NCI-H748 treated with DMSO at 0.1 percent for 48 hours (cell line): ENCODE results near the gene DOK6.
A peak's percentile ranks its signal among the peaks of the same experiment; 100 is the strongest.
"Not testable (repeated sequence)": the region's sequence is repeated elsewhere in the genome, so short reads cannot be mapped to it uniquely, and the experiment has no call there.

Experiments
- DNase-seq: peaks from one replicate; lab custom pipeline; 2025; lab: John Stamatoyannopoulos, UW

Gene DOK6

GRCh38 chr18:69400253-69400975 lies at the start of gene DOK6:
Gene DOK6, plus strand, starts transcription at chr18:69400888.
- DNase-seq, result peak; percentile 86

GRCh38 chr18:69353023-69353422 lies 47.7 kb upstream of the DOK6 start:
- no peak for DNase-seq

DNA sequence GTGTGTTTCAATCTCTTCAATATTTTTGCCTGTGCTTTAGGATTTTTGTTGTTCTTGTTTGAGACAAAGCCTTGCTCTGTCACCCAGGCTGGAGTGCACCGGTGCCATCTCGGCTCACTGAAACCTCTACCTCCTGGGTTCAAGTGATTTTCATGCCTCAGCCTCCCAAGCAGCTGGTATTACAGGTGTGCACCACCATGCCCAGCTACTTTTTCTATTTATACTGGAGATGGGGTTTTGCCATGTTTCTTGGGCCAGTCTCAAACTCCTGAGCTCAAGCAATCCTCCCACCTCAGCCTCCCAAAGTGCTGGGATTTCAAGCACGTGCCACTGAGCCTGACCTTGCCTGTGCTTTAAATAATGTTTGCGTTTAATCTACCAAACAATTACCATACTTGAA lies 43.1 kb upstream of the DOK6 start:
- DNase-seq, result no peak

DNA sequence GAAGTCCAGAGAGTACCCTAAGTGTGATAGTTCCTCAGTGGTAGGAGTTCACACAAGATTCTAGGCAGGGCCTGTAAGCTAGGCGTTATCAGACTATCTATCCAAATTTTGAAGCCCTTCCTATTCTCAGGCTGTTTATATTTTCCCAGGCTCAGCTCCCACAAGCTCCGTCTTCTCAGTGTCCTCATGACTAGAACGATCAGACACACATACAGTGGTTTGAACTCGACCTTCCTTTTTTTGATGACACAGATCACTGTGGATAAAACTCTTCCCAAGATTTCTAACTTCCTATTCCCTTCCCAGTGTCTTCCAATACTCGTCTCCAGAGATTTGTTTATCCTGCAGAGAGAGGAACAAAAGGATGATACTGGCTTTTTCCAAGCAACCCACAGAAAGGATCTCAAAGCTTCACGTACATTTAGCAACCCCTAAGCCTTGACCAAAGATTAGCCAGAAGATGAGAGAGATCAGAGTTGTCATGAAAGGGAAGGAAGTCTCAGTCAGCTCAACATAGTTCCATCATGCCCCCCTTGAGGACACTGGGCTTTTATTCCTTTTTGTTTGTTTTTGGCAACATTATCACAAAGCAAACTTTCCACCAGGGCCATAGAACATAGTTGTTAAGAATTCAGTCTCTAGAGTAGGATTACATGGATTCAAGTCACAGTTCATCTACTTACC lies 42.3 kb upstream of the DOK6 start:
- DNase-seq, result no peak

GRCh38 chr18:69359768-69360167 lies 40.9 kb upstream of the DOK6 start:
- not testable (repeated sequence) for DNase-seq

- DNase-seq, result no peak
Observed at GRCh38 chr18:69364930-69365329, 35.8 kb upstream of the DOK6 start.

GRCh38 chr18:69365658-69366057 lies 35.0 kb upstream of the DOK6 start:
- DNase-seq, result no peak

DNA sequence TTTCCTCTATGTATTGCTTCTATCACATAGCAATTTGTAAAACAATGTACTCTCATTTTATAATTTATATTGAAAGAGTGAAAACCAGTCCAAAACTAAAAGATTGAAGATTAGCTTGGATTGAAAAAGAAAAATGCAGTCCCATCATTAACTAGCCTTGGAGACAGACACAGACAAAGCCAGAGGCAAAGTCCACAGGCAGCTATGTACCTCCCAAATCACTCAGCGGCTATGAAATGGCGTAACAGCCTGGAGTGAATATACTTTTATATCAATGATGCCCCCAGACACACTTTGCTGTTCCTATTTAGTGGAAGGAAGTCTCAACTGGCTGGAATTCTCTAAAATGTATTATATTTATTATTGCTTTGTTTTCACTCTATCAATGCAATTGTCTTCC lies 33.6 kb upstream of the DOK6 start:
- DNase-seq, result no peak

GRCh38 chr18:69371729-69372128 lies 29.0 kb upstream of the DOK6 start:
- no peak for DNase-seq

DNA sequence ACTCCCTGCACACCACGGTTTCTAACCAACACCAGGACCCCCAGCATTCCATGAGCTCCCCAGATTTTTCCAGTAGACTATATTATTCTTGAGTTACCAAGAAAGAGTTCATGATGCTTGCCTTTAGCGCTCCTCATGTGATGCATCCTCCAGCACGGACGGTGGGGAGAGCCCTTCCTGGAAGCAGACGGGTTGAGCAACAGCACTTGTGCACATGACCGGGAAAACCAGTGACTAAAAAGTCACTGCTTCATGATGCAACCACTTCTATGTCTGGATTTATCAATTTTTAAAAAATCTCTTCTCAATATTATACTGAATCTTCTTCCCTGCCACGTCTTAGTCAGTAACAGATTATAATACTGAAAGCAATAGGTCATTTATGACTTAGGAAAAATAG lies 20.4 kb upstream of the DOK6 start:
- no peak for DNase-seq

- no peak for DNase-seq
Observed at GRCh38 chr18:69383186-69383585, 17.5 kb upstream of the DOK6 start.

GRCh38 chr18:69387186-69387585 lies 13.5 kb upstream of the DOK6 start:
- no peak for DNase-seq

DNA sequence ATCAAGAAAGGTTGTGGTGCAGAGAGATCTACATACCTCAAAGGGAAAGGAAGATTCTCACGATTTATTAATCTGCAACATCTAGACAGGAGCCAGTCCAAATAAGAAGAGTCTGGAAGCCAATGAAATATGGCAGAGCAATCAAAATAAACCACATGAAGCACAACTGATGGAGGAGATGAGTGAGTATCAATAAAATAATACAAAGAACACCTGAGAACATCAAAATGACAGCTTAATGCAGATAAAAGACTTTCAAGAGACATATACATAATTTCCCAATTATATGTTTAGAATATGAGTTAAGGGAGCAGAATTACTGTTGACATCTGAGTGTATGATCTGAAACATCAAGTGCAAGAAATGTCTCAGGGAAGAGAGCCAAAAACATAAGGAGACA lies 12.5 kb upstream of the DOK6 start:
- no peak for DNase-seq

- DNase-seq, result no peak
Observed at GRCh38 chr18:69397096-69397495, 3.6 kb upstream of the DOK6 start.

- DNase-seq, result no peak
Observed at GRCh38 chr18:69399253-69399652, 1.4 kb upstream of the DOK6 start.

GRCh38 chr18:69400976-69401225 lies 213 bp downstream of the DOK6 start:
- no peak for DNase-seq

- no peak for DNase-seq
Observed at GRCh38 chr18:69401226-69401971, 711 bp downstream of the DOK6 start.

DNA sequence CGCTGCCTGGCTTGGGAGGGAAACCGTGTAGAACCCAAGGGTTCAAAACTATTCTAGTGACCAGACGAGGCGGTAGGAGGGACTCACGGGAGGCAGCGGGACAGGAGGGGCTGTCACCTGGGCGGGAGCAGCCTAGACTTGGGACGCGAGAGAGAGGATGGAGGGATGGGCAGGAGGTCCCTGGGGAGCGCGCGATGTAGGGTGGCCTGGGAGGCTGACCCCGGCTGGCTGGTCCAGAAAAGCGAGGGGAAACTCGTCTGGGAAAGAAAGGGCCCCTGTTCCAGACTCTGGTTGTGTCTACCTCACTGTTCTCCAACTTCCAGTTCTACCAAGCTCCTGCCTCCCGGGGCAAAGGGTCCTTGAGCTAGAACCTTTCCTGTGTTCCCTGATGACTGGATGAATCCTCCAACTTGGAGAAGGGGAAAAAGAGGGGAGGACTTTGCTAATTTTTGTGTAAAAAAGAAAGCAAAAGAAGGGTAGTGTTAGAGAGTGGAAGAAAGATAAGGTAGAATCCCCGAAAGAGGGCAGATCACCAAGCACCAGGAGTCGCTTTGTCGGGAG lies 1.4 kb downstream of the DOK6 start:
- peak; percentile 54 for DNase-seq

DNA sequence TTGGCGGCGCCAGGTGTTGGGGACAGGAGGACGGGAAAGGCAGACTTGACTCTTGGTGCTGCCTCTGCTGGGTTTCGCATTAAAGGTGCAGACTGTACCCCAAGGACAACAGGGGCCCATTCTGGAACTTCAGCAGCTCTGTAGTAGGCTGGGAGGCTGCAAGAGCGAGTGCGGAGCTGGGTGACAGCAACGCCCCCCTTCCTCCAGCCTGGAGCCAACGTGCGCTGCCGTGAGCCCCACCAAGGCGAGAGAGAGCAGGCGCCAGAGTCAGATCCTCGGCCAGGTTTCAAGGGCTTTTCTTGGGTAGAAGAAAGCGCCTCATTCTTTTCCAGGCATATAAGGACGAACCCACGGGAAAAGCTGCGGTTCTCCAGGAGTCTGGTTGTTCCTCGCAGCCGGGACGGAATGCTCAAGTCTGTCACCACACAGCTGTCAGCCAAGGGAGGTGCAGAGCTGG lies 1.9 kb downstream of the DOK6 start:
- DNase-seq, result peak; percentile 44

DNA sequence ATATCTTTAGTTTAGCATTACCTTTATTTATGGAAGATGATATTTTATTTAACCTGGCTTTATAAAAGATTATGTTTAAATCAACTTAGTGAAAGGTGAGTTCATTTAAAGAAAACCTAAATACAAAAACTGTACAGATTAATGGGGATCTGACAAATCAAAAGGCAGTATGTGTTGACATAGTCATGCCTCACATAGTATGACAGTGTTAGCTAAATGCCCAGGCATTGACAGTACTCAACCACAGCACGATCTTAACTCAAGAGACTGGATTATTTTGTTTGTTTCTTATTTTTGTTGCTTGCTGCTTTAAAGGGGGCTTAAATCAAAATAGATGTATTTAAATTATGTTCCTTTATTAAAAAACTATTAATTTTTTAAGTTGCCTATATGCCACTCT lies 7.8 kb downstream of the DOK6 start:
- no peak for DNase-seq

- no peak for DNase-seq
Observed at GRCh38 chr18:69411199-69411598, 10.5 kb downstream of the DOK6 start.

GRCh38 chr18:69414184-69414583 lies 13.5 kb downstream of the DOK6 start:
- no peak for DNase-seq

DNA sequence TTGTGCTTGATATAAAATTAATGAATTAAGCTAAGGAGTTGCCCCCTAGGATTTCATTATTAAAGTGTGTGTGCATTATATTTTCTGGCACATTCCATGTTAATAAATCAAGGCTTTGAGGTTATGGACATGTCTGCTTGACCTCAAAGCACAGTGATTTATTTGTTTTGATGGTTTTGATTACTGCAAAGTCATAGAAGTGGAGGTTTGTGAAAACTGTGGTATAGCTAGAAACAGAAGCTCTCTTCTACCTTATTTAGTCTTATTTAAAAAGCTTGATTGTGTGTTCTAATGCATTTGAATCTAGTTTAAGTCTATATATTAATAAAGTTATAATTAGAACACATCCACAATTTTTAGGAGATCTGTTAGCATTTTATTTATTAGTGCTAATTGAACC lies 32.2 kb downstream of the DOK6 start:
- no peak for DNase-seq
